Ishikawa (cell line): ENCODE measurements around the gene PSMD14.

Source experiments
- FOXM1 ChIP-seq: IDR thresholded peaks from 2 replicates; pipeline ENCODE4 v1.6.1; 2012; ENCODE audit warnings: low read depth, borderline replicate concordance
- MAX ChIP-seq: IDR thresholded peaks from 2 replicates; pipeline ENCODE4 v1.6.1; 2012
- TAF1 ChIP-seq: IDR thresholded peaks from 2 replicates; pipeline ENCODE4 v1.6.1; 2012; ENCODE audit warnings: low read depth, mild to moderate bottlenecking

- no peak for TF ChIP-seq MAX
- TF ChIP-seq FOXM1 = no peak
- no peak for TF ChIP-seq TAF1
Measured at GRCh38 chr2:161369311-161369710, 61.1 kb downstream of the PSMD14 start.
